NCI-H2171 treated with DMSO at 0.1 percent for 48 hours (cell line): ENCODE results near the gene SESN2.
A peak's percentile ranks its signal among the peaks of the same experiment; 100 is the strongest.

ENCODE experiments used
- DNase-seq: peaks from one replicate; lab custom pipeline; 2025; lab: John Stamatoyannopoulos, UW

Gene SESN2, protein sequence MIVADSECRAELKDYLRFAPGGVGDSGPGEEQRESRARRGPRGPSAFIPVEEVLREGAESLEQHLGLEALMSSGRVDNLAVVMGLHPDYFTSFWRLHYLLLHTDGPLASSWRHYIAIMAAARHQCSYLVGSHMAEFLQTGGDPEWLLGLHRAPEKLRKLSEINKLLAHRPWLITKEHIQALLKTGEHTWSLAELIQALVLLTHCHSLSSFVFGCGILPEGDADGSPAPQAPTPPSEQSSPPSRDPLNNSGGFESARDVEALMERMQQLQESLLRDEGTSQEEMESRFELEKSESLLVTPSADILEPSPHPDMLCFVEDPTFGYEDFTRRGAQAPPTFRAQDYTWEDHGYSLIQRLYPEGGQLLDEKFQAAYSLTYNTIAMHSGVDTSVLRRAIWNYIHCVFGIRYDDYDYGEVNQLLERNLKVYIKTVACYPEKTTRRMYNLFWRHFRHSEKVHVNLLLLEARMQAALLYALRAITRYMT

DNA sequence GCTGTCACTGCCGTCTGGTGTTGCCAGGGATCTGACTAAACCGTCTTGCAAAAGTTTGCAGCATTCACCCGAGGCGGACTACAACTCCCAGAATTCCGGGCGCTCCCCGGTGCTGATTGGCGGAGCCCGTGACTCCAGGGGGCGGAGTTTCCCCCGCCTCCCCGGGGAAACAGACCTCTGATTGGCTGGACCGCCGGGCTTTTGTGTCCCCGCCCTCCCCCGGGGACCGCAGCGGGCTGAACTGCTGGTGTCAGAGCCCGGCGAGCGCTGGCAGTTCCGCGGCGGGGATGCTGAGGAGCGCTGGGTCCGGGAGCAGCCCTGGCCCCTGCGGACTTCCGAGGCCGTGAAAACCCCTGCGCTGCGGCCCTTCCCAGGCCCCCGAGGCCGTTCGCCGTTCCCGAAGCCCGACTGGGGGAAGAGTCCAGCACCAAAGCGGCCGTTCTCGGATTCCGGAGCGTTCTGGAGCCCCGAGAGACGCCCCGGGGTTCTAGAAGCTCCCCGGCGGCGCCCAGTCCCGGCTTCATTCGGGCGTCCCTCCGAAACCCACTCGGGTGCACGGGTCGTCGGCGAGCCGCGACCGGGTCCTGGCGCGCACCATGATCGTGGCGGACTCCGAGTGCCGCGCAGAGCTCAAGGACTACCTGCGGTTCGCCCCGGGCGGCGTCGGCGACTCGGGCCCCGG lies at the start of gene SESN2:
SESN2 (plus strand) TSS at position 267 of the 682 bp plus-strand sequence; CDS start at position 597, 330 bp downstream.
- peak; percentile 95 for DNase-seq

DNA sequence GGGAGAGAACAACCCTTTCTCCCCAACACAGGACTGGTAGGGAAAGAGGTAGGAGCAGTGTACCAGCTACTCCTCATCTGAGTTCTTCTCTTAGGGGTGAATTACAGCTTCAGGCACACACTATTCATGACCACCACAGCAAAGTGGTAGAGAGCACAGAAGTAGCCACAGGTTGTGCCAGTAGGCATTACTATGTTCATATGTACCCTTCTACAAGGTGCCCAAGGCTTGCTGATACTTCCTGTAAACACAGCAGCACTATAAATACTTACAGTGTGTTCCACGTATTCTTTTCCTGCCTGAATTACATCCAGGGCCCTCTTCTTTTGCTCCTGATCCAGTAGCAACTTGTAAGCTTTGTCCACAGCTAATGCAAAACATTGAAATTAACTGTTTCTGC lies 49.6 kb upstream of the SESN2 start:
- DNase-seq, result no peak

DNA sequence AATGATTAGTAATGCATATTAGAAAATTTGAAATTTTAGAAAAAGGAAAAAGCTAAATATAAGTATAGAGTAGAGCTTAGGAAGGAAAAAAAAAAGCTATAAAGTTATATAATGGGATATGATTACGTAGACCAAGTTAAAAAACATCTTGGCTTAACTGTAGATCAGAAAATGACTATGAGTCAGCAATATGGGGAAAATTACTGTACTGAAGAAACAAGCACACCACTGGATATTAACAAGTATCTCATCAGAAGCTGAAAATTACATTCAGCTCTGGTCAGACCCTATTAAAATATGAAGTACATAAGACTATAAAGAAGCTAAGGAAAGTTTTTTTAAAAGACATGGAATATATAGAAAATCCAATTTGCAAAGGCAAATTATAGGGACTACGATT lies 46.0 kb upstream of the SESN2 start:
- no peak for DNase-seq

DNA sequence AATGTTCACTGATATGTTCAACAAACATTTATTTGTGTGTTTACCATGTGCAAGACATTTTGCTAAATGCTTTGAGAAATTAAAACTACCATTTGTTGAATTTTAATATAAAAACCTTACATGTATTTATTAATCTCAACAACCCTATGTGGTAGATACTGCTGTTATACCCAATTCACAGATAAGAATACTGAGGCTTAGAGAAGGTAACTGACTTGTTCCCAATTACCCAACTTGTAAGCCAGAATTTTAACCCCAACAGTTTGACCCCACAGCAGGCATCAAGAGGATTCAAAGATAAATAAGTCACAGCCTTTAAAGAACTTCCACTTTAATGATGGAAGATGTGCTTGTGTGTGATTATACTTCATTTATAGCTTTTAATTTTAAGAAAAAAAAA lies 30.2 kb upstream of the SESN2 start:
- no peak for DNase-seq

DNA sequence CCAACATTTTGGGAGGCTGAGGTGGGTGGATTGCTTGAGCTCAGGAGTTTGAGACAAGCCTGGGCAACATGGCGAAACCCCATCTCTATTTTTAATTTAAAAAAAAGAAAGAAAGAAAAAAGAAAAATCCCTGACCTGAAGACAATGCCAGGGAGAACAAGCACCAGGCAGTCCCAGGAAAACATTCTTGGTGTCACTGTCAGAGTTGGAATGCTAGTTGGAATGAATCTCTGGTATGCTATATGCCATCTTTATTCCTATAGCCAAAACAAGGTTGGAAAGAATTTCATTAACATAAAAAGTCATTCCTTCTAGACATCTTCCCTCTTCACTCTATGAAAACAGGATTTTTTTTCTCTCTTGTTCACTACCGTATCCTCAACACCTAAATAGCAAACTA lies 29.3 kb upstream of the SESN2 start:
- no peak for DNase-seq

DNA sequence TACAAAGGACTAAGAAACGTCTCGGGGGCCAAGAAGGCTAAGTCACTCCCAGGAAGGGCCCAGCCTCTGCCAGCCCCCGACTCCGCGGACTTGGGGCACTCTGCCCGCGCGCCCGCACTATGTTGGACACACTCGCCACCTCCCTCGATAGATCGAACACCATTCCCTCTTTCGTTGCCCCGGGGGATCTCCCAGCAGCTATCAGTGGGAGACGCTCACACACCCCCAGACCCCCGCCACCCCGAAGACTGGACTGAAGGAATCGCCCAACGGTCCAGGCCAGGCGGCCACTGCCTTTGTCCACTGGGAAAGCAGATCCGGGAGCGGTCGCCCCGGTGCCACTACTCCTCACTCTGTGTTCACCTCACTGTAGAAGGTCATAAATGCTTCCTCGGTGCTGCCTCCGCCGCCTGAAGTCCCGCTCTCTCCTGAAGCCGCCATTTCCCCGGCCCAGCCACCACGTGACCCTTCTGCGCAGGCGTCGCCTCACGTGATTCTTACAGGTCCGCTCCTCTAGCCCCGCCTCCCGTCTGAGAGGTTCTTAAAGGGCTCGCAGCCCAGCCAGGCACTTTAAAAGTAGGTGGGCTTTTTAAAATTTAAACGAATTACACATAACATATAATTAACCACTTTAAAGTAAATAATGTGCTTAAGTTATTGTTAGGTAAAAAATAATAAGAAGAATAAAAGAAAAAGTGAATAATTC lies 26.6 kb upstream of the SESN2 start, which contains the start of gene DNAJC8:
DNAJC8 (minus strand) TSS at position 472 of the 706 bp plus-strand sequence; CDS start at position 441, 31 bp downstream.
- DNase-seq, result peak; percentile 91

DNA sequence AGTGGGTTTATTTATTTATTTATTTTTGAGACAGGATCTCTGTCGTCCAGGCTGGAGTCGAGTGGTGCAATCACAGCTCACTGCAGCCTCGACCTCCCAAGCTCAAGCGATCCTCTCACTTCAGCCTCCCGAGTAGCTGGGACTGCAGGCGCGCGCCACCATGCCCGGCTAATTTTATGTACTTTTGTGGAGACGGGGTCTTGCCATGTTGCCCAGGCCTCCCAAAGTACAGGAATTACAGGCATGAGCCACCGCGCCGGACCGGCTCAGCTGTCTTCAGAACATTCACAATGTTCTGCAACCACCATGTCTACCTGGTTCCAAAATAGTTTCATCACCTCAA lies 26.1 kb upstream of the SESN2 start:
- no peak for DNase-seq

DNA sequence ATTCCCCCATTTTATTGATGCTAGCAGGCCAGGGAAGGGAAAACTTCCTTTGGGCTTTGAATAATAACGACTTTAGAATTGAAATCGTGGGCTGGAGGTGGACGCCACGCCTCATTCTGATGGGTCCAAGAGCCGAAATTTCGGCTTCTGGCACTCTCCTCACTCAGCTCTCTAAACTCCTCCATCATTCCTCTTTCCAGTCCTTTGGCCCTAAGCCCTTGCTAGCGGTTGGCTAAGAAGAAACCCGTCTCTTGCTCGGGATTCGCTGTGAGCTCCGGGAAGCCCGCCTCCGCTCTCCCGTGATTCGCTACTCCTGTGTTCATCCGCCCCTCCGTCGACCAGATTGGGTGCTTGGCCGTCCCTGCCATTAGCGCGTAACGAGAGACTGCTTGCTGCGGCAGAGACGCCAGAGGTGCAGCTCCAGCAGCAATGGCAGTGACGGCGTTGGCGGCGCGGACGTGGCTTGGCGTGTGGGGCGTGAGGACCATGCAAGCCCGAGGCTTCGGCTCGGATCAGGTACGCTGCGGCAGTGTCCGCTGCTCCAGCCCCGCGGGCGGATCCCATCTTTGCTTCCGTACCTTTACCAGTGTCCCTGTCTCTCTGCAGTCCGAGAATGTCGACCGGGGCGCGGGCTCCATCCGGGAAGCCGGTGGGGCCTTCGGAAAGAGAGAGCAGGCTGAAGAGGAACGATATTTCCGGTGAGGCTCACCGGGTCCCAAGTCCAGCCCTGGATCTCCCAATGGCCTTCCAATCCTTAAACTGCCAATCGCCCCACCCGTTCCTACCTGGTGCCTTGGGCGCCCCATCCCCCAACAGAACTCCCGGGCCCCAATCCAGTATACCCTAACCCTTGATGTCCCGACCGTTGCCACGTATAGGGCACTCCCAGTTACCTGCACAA lies 23.3 kb upstream of the SESN2 start, which contains the start of gene ATP5IF1:
ATP5IF1 (plus strand) TSS at position 370 of the 901 bp plus-strand sequence; CDS start at position 430, 60 bp downstream.
- DNase-seq, result peak; percentile 98

DNA sequence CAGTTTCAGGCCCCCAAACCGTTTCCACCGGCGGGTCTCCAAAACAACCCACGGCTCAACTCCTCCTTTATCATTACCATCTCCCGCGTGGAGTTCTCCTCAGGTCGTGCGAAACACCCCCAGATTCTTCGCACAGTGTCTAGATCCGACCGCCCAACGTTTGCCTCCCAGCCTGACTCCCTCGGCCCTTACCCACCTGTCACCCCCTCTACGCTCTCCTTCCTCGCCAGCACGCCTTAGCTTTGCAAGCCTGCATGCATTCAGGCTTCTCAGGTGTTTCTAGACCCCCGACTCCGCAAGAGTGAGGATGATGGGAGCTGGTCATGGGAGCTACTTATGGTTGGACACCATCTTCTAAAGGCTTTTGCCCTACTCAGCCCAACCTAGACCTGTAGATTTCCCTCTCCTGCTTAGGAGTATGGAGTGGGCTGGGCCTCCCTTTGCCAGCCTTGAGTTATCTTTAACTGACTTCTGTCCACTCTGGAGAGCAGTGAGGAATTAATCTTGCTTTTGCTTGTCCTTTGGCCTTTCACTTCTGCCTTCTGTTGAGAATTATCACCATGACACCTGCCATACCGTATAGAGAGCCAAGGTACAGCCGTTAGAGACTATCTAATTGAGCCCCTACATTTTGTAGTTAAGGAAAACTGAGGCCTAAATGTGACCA lies 22.5 kb upstream of the SESN2 start:
- DNase-seq, result no peak

DNA sequence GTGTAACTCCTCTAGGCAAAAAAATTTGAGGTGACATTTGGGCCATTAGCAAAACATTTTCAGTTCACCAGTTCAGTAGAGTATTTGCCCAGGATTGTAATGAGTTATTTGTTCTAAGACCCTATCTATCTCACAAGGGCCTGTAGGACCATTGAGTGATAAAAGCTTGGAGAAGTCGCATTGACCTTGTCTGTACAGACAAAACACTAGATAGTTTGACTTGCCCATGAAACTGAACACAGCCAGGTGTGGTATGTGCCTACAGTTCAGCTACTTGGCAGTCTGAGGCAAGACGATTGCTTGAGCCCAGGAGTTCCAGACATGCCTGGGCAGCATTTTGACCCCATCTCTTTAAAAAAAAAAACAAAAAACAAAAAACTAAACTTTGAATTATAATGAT lies 20.3 kb upstream of the SESN2 start:
- DNase-seq, result no peak

DNA sequence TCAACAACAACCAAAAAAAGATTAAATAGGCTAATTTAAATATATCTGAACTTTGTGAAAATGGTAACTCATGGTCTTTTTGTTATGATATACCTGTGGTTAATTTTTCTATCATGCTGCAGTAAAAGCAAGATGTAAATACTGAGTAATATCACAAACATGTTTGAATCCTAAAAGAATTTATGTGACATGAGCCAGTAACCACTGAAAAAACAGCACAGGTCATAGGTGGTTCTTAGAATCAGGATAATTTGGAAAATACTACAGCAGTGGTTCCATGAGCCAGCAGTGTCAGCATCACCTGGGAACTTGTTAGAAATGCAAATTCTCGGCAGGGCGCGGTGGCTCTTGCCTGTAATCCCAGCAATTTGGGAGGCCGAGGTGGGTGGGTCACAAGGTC lies 19.3 kb upstream of the SESN2 start:
- no peak for DNase-seq

DNA sequence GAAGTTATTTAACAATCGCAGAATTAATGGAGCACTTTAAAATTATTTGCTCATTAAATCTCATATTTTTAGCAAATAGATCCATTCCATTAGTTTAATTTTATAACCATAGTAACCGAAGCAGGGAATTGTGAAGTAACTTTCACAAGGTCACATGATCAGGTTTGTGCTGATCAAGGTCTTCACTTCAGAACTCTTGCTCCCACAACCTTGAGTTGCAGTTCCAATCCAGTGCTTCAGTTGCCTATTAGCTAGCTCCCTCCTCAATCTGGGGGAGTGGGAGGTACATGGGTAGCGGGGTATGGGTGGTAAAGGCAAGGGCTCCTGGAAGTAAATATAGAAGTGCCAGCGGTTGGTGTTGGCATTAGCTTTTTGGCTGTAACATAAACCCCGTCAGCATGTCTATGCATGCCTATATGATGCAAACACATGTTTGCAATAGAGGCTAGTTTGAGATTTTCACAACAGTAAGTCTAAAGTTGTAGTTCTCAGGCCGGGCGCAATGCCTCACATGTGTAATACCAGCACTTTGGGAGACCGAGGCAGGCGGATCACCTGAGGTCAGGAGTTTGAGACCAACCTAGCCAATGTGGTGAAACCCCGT lies 17.6 kb upstream of the SESN2 start:
- DNase-seq, result peak; percentile 62

DNA sequence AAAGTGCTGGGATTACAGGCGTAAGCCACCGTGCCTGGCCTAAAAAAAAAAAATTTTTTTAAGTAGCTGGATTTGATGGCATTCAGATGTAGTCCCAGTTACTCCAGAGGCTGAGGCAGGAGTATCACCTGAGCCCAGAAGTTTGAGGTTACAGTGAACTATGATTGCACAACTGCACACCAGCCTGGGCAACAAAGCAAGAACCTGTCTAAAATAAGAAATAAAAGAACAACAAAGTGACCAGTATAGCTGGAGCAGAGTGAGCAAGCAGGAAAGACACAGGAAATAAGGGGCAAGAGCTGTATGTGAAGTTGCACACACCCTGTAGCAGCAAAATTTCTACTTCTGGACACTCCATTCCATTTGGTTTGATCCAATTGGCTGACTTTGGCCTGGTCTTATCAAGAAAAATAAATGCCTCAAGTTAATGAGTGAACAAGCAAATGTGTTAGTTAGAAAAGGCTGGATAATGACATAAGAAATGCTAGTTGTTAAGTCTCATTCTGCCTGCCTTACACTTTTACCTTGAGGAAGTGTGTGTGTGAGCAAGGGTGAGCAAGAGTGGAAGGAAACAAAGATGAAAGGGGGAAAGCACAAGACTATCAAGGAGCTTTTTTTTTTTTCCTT lies 15.5 kb upstream of the SESN2 start:
- no peak for DNase-seq

DNA sequence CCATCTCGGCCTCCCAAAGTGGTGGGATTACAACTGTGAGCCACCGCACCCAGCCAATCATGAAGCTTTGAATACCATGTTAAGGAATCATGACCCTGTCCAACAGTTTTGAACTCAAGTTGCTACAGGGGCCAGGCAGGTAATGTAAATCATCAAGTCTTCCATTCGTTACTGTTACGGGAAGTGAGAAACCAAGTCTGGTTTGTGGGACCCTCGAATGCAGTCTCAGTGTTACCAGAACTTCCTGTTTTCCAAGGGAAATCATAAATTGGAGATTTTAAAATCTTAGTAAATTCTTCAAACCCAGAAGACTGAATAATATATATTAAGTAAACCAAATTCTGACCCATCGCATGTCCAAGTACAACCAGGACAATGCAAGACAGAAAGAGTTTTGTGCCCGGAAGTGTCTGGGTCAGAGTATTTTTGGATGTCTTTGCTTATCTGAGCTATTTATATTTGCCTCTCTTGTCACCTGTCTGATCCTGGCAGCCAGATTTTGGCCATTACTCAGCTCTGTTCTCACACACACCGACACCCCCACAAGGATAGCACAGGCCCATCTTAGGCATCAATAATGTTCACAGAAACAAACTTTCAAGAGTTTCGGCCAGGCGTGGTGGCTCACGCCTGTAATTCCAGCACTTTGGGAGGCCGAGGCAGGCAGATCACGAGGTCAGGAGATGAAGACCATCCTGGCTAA lies 14.6 kb upstream of the SESN2 start:
- DNase-seq, result no peak

DNA sequence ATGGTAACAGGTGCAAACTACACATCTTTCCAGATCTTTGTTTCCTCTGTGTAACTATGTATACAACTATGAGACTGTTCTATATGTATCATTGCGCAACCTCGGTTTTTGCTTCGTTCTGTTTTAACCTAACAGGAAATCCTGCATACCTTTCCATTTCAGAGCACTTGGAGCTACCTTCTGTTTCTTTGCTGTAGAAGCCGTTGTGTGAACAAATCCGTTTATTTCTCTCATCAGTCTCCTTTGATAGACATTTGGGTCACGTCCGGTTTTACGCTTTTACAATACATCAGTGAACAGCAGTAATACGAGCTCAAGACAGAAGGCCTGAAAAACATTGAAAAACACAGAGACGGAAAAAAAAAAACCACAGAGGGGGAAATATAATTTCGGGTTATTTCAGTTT lies 12.9 kb upstream of the SESN2 start:
- peak; percentile 31 for DNase-seq

DNA sequence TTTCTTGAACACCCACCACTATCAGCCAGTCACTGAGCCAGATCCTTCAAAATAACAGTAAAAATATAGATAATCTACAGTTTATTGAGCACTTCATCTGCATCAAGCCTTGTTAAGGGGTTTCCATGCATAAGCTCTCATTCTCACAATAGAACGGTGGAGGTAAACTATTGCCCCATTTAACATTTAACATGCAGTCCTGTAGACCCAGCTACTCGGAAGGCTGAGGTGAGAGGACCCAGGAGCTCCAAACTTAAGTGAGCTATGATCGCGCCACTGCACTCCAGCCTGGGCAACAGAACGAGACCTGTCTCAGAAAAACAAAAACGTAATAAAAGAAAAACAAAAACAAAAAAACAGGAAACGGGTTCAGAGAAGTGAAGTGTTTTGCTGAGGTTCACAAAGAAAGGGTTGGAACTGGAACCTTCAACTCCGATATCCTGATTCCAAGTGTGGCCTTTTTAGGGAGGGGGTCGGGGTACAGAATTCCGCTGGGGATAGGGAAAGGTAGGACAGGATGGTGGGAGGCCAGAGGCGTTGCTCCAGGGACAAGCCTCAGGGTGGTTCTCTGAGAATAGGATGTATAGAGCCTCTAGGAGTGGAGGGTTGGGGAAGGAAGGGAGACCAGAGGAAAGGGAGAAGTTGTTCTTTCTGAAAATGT lies 11.6 kb upstream of the SESN2 start:
- DNase-seq, result no peak

DNA sequence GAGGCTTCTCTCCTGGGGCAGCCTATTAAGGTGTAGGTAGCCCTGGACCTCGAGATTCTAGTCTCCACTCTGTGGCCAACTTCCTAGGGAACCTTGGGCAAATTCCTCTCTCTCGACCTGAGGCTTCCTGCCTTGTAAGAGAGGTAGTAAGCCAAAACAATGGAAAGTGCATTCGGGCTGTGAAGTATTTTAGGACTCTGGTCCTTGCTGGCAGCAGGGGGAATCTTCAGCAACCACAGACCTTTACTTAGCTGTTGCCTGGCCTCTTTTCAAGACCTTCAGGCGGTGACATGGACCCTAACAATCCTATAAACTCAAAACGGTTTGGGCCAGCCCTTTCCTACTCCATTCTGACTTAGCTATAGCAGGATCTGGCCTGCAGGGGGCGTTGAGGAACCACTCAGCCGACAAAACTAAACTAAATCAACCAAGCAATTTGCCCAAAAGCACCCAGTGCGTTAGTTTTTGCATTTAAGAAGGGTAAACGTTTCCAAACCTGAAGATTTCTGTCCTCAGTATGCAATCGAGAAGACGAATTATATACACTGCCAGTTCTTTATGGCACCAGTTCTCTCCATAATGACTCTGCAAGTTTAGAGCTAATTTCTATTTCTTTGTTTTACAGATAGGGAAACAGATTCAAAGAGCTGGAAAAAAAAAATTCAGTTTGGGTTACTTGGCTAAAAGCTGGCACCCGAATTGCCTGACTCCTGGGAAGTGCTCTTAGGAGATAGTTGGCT lies 10.9 kb upstream of the SESN2 start:
- DNase-seq, result peak; percentile 70
